HG02852 (cell line): ENCODE results near the gene CACNB2.

ENCODE experiments used
- ATAC-seq: cut with Tn5 transposase; IDR thresholded peaks from one replicate; pipeline ENCODE4 v1.9.1; 2021; ENCODE audit warnings: mild to moderate bottlenecking, moderate library complexity; ENCODE audit not compliant: unreplicated experiment

The CACNB2 gene

GRCh38 chr10:18140149-18140956, at the start of gene CACNB2:
CACNB2 (plus strand) TSS chr10:18140424.
- no peak for ATAC-seq

GRCh38 chr10:18094332-18094731, 45.9 kb upstream of the CACNB2 start:
- ATAC-seq = no peak

- no peak for ATAC-seq
Measured at GRCh38 chr10:18094793-18095192, 45.4 kb upstream of the CACNB2 start.

GRCh38 chr10:18097524-18097923, 42.7 kb upstream of the CACNB2 start:
- no peak for ATAC-seq

- ATAC-seq = no peak
Measured at GRCh38 chr10:18098201-18098600, 42.0 kb upstream of the CACNB2 start.

- ATAC-seq = no peak
Measured at GRCh38 chr10:18099415-18099814, 40.8 kb upstream of the CACNB2 start.

GRCh38 chr10:18100669-18101068, 39.6 kb upstream of the CACNB2 start:
- no peak for ATAC-seq

- ATAC-seq = no peak
Measured at GRCh38 chr10:18102404-18102803, 37.8 kb upstream of the CACNB2 start.

- no peak for ATAC-seq
Measured at GRCh38 chr10:18104223-18104872, 35.9 kb upstream of the CACNB2 start.

GRCh38 chr10:18109341-18109870, 30.8 kb upstream of the CACNB2 start:
- no peak for ATAC-seq

GRCh38 chr10:18113881-18114280, 26.3 kb upstream of the CACNB2 start:
- no peak for ATAC-seq

- no peak for ATAC-seq
Measured at GRCh38 chr10:18117276-18117675, 22.9 kb upstream of the CACNB2 start.

GRCh38 chr10:18122753-18123152, 17.5 kb upstream of the CACNB2 start:
- ATAC-seq = no peak

- no peak for ATAC-seq
Measured at GRCh38 chr10:18133046-18133445, 7.2 kb upstream of the CACNB2 start.

GRCh38 chr10:18134509-18134908, 5.7 kb upstream of the CACNB2 start:
- ATAC-seq = no peak

GRCh38 chr10:18134921-18135320, 5.3 kb upstream of the CACNB2 start:
- ATAC-seq = no peak

- no peak for ATAC-seq
Measured at GRCh38 chr10:18136073-18136791, 4.0 kb upstream of the CACNB2 start.

- no peak for ATAC-seq
Measured at GRCh38 chr10:18137111-18137510, 3.1 kb upstream of the CACNB2 start.

GRCh38 chr10:18140957-18141845, 977 bp downstream of the CACNB2 start:
- ATAC-seq = no peak

GRCh38 chr10:18142151-18142550, 1.9 kb downstream of the CACNB2 start:
- no peak for ATAC-seq

GRCh38 chr10:18144396-18144795, 4.2 kb downstream of the CACNB2 start:
- no peak for ATAC-seq
